ENCODE measurements around the gene ISCU.

ISCU gene

DNA sequence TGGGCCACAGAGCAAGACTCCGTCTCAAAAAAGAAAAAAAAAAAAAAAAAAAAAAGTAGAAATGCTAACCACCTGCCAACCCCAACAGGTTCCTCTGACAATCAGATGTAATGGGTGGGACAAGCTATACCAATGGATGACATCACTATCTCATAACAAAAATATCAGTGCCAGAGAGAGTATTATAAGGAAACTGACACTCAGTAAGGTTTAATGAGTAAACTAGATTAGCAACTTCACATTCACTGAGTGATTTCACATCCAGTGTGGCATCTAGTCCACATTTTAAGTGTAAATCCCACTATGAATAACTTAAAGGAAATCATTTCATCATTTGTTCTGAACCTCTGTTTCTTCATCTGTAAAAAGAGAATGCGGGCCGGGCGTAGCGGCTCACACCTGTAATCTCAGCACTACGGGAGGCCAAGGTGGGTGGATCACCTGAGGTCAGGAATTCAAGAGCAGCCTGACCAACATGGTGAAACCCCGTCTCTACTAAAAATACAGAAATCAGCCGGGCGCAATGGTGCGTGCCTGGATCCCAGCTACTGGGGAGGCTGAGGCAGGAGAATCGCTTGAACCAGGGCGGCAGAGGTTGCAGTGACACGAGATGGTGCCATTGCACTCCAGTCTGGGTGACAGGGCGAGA, 3.3 kb upstream of the ISCU start:
- TF ChIP-seq, protein P1, sequence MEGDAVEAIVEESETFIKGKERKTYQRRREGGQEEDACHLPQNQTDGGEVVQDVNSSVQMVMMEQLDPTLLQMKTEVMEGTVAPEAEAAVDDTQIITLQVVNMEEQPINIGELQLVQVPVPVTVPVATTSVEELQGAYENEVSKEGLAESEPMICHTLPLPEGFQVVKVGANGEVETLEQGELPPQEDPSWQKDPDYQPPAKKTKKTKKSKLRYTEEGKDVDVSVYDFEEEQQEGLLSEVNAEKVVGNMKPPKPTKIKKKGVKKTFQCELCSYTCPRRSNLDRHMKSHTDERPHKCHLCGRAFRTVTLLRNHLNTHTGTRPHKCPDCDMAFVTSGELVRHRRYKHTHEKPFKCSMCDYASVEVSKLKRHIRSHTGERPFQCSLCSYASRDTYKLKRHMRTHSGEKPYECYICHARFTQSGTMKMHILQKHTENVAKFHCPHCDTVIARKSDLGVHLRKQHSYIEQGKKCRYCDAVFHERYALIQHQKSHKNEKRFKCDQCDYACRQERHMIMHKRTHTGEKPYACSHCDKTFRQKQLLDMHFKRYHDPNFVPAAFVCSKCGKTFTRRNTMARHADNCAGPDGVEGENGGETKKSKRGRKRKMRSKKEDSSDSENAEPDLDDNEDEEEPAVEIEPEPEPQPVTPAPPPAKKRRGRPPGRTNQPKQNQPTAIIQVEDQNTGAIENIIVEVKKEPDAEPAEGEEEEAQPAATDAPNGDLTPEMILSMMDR (IDR thresholded peaks at IDR 0.05; ENCODE audit: insufficient read depth, low read depth, low read length, missing control alignments): no peak
- peak overlapping the region; percentile 92 for H3K4me3 ChIP-seq (ENCODE audit: low read depth, low read length)
- no peak for DNase-seq (ENCODE audit: low read depth)

DNA sequence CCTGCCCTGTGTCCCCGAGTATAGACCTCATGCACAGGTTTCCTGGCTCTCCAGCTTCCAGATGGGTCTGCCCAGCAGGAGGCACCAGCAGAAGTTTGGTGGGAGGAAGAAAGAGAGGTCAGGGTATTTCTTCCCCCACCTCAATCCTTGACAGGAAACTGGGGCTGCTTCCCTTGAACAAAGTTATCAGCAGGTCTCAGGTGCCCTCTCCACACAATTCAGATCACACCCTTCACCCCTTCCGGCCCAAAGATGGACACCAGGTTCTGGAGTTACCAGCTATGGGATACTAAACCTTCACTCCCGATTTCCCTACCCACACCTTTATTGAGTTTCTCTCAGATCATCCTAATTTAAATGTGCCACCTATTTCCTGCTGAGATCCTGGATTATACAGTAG, 2.6 kb upstream of the ISCU start:
- peak; percentile 32 for DNase-seq (ENCODE audit: low read depth)
- H3K4me3 ChIP-seq (ENCODE audit: low read depth, low read length): peak overlapping the region; percentile 92
- TF ChIP-seq, protein P1 (IDR thresholded peaks at IDR 0.05; ENCODE audit: insufficient read depth, low read depth, low read length, missing control alignments): no peak

DNA sequence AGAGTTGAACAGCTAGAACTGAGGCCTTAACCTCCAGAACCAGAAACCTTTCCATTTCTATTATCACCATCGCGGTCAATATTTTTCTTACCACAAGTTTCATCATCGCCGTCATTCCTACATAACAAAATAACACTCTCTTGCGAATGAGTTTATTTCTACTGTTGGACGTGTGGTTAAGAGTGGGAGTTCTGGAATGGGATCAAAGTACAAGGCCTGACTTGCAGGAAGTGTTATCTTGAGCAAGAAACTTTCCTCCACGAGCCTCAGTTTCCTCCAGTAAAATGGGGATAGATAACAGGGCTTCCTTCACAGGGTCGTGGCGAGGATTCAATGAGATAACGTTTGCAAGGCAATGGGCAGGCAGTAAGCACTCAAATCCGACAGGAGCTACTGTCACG, 2.1 kb upstream of the ISCU start:
- TF ChIP-seq, protein P1 (IDR thresholded peaks at IDR 0.05; ENCODE audit: insufficient read depth, low read depth, low read length, missing control alignments): no peak
- peak overlapping the region; percentile 92 for H3K4me3 ChIP-seq (ENCODE audit: low read depth, low read length)
- DNase-seq (ENCODE audit: low read depth): no peak

DNA sequence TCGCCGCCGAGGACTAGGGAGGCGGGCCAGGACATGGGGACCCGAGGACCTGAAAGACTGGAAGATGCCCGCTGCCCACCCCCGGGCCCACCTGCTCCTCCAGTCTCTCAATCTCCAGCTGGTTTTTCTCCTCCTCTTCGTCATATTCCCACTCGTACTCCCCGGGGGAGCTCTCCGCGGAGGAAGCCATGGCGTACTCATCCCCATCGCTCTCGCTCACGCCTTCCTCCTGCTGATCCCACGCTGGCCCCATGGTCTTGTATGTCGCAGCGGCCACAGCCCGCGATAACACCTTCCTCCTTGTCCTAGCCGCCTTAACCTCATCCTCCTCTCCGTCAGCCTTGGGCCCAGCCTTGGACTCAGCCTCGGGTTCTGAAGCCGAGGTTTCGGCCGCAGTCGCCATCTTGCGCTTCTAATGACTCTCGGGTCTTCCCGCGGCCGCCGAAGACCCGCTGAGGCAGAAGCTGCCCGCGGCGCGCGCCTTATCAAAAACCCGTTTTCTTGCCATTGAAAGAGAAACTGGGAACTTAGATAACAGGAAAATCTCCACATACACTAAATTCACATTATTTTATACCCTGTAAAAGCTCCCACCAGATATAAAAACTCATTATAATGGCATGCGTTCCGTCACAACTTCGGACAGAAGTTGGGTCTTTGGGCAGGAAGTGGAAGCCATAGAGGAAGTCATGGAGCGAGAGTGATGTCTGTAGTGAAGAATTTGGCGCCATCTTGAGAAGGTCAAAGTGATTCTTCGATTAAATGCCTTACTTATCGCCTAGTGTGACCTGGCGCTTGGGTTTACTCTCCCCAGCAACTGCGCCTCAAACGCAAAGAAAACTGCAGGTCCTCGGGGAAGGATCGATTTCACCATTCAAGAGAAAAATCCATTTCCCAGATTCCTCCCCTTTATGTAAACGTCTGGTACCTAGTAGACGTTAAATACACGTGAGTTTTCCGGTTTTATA, 1.4 kb upstream of the ISCU start, which contains the start of gene SART3:
TSS of gene SART3 (minus strand) at position 422 of the 968 bp plus-strand sequence. CDS start at position 403, 19 bp downstream.
- TF ChIP-seq, protein P1 (IDR thresholded peaks at IDR 0.05; ENCODE audit: insufficient read depth, low read depth, low read length, missing control alignments): no peak
- DNase-seq (ENCODE audit: low read depth): peak; percentile 93
- peak within 1 kb of the TSS; percentile 92 for H3K4me3 ChIP-seq (ENCODE audit: low read depth, low read length)

DNA sequence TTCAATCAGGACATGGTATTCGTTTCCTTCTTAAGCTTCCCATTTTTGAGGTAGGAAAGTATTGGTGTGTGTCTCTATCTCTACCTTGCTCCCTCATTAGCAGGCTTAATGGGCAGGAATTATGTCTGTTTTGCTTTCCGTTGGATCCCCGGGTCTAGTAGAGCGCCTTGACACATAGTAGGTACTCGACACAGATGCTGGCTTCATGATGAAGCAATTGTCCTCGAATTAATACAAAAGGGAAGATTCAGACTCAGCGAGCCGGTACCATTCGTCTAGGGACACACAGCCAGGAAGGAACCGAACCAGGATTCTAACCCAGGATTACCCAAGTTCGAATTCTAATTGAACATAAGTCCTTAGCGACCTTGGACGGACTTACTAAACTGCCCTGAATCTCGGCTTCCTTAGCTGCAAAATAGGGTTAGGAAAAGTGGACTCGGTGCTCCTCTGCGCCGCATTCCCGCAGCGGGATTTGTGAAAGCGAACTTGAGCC, 496 bp upstream of the ISCU start:
- peak overlapping the region; percentile 92 for H3K4me3 ChIP-seq (ENCODE audit: low read depth, low read length)
- DNase-seq (ENCODE audit: low read depth): no peak
- TF ChIP-seq, protein P1 (IDR thresholded peaks at IDR 0.05; ENCODE audit: insufficient read depth, low read depth, low read length, missing control alignments): no peak

DNA sequence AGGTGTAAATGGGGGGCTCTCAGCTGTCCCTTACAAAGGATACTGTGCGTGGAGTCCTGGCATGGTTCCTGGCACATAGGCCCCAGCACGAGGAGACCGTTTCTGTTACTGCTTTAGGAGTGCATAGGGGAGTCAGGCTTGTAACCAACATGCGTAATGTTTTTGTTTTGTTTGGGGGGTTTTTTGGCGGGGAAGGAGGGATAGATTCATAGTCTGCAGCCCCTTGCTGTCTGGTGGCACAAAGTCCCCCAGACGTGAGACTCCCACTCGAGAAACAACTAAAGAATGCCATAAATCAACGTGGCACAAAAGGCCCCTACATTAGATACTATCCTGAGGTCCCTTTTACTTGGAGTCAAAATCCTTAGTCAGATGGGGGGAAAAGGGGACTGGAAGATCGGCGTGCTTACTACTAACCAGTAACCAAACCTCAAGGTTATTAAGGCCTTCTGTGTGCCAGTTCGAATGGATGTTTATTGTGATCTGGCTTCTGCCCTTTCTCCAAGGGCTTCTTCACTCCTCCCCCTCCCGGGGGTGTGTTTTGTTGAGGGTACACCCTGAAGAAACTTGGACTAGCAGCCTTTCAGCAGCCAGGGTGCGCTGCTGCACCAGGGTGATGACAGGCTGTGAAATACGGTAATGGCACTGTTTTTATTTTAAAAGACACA, 874 bp downstream of the ISCU start:
- DNase-seq (ENCODE audit: low read depth): peak; percentile 93
- TF ChIP-seq, protein P1 (IDR thresholded peaks at IDR 0.05; ENCODE audit: insufficient read depth, low read depth, low read length, missing control alignments): peak; percentile 86
- peak overlapping the region; percentile 99 for H3K4me3 ChIP-seq (ENCODE audit: low read depth, low read length)
